Right ventricle myocardium inferior (tissue), 1 donor: Measurements from ENCODE around the gene FCER1A. TPM values are rescaled to one million over a fixed set of nuclear protein-coding genes. Genes with fewer than 3 reads are reported as not detected.

Source experiments
- ATAC-seq: fragments of 200-7000 bp; cut with Tn5 transposase; one replicate; pipeline ENCODE4 v1.9.1; 2020; ENCODE audit warnings: mild to moderate bottlenecking, moderate library complexity
- DNase-seq: peaks from one replicate; pipeline ENCODE4 v3.0.0; 2021; ENCODE audit errors: missing footprints
- intact Hi-C: fragments of 100-400 bp; cut with DNase I; formaldehyde crosslinking; loops from one replicate; pipeline ENCODE4 v1.11.0; 2022
- long read RNA-seq: library from polyadenylated mRNA; unstranded; transcript quantifications from one replicate; pipeline ENCODE4 v2.0.0, GENCODE V29; 2021
- total RNA-seq: library from RNA; stranded (reverse); fragmentation: NEBNext Ultra II Directional; extraction: Animal tissue kit (Norgen Biotek cat#: 25700); gene quantifications from one replicate; pipeline ENCODE4 v1.2.1, GENCODE V29; 2021
- donor health status: DM: no; HTN: yes; CAD: no; lungs with severe emphysema.

The FCER1A gene
- 1.0 TPM for total RNA-seq
- long read RNA-seq, result 0 reads

DNA sequence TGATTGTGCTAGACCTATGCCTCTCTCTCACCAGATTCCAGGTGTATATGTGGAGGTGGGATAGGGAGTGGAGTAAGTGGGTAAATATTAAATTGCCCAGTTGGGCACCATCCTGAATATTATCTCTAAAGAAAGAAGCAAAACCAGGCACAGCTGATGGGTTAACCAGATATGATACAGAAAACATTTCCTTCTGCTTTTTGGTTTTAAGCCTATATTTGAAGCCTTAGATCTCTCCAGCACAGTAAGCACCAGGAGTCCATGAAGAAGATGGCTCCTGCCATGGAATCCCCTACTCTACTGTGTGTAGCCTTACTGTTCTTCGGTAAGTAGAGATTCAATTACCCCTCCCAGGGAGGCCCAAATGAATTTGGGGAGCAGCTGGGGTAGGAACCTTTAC lies at the start of gene FCER1A:
TSS of gene FCER1A (plus strand) at position 242 of the 400 bp plus-strand sequence. CDS start at position 271, 29 bp downstream.
- intact Hi-C loops, result no loop called here
- no peak for DNase-seq

DNA sequence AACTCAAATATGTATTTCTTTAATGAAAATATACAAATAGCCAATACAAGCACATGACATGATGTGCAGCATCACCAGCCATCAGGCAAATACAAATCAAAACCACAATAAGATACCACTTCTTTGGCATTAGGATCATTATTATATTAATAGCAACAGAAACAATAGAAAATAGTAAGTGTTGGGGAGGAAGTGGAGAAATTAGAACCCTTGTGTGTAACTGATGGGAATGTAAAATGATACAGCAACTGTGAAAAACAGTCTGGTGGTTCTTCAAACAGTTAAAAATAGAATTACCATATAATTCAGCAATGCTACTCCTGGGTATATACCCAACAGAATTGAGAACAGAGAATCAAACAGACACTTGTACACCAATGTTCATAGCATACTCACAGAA lies 40.8 kb upstream of the FCER1A start:
- DNase-seq (no peak), ATAC-seq (no peak)
- intact Hi-C loops, result no loop called here

More for the DNA sequence above, at the start of gene FCER1A:
- no peak for ATAC-seq

DNA sequence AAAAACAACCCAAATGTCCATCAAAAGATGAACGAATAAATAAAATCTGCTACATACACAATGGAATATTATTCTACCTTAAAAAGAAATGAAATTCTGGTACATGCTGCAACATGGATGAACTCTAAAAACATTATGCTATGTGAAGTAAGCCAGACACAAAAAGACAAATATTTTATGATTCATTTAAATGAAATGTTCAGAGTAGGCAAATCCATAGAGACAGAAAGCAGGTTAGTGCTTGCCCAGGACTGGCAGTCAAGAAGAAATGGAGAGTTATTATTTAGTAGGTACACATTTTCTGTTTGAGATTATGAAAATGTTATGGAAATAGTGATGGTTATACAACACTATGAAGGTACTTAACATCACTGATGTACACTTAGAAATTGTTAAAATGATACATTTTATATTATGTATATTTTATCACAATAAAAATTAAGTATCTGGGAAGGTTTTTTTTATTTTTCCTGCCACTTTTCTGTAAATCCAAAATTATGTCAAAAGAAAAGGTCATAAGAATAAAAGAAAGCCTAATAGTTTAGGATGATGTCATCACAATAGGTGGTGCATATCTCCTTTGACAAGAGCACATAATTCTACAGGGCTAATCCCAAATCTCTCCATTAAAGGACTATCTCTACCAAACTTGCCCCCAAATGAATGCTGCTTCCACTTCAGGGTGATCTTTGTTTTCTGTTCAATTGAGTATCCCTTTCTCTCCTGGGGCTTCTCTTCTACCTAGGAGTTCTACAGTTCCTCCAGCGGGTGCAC lies 40.2 kb upstream of the FCER1A start:
- ATAC-seq, result no peak
- intact Hi-C loops, result no loop called here
- DNase-seq, result no peak

DNA sequence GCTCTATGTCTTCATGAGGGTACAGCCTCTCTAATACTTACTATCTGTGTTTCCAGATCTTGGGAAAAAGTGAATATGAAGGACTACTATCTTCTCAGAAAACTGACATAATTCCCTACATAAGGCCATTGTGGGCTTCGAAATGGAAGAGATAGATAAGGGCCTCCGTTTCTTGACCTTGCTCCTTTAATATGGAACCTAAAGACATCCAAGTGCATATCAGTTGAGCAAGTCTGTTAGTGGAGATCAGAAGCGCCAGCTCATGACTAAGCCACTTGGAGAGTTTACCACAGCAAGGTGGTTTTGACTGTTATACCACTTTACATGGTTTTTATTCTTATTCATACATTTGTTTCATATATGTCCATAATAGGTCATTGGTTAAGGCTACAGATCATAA lies 35.3 kb upstream of the FCER1A start:
- no peak for ATAC-seq
- intact Hi-C loops, result no loop called here
- no peak for DNase-seq

DNA sequence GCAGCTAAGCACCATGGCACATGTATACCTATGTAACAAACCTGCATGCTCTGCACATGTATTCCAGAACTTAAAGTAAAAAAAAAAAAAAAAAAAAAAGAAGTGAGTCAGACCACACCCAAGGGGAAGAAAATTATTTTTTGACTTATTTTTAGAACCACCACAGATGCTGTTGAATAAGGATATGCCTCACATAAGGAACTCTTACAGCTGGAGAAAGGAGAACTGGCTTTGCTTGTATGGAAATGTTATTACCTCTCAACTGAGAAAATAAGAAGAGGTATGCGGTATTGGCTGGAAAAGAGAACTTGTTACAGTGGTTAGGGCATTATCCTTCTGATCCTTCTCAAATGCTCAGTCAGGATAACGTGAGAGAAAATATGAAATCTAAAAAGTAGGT lies 27.5 kb upstream of the FCER1A start:
- no peak for DNase-seq
- intact Hi-C loops, result no loop called here
- ATAC-seq, result no peak

DNA sequence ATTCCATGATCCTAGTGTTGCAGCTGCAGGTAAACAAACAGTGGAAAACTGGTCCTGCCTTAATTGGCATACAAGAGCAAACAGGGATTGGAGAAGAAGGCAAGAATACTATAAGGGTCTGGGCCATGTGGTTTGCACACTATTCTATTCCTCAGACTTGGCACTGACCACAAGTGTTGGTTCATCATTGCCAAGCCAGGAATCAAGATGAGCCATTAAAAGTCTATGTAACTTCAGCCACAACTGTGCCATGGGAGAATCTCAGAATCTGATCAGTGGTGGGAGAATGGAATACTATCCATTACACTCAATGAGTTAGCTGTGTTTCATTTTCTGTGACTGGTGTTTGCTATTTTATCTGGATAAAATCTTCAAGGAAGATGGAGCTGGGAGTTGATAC lies 26.2 kb upstream of the FCER1A start:
- no peak for DNase-seq
- intact Hi-C loops, result no loop called here
- no peak for ATAC-seq

DNA sequence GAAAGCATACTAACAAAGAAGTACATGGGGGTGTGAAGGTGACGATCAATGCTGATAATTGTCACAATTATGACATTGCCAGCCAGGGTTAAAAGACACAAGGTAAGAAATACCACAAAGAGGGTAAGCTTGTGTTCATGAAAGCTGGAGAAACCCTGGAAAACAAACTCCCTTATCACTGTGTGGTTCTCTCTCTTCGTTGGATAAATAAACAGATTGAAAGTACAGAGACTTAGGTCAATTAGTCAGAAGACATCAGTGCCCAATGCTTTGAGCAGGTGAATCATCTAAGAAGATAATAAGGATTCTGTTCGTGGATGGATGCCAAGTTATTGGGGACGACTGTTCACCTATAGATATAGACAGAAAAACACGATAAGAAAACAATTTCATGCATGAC lies 22.4 kb upstream of the FCER1A start:
- intact Hi-C loops, result no loop called here
- ATAC-seq, result no peak
- DNase-seq, result no peak

DNA sequence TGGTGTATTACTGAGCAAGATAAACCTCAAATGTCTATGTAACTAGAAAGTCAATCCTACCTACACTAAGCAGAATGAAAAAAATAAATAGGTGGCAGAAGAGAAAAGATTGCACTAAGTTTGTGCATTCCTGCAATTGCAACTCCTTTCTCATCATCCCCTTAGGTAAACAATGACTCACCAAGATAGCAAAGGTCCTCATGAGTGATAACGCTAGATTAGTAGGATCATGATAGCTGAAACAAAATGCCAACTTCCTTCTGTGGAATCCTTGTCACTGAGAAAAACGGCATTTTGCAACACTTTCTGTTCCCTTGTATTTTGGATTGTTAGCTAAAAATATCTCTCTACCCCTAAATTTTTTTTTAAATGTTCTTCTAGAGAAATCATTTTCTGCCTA lies 20.0 kb upstream of the FCER1A start:
- DNase-seq, result no peak
- no peak for ATAC-seq
- intact Hi-C loops, result no loop called here

DNA sequence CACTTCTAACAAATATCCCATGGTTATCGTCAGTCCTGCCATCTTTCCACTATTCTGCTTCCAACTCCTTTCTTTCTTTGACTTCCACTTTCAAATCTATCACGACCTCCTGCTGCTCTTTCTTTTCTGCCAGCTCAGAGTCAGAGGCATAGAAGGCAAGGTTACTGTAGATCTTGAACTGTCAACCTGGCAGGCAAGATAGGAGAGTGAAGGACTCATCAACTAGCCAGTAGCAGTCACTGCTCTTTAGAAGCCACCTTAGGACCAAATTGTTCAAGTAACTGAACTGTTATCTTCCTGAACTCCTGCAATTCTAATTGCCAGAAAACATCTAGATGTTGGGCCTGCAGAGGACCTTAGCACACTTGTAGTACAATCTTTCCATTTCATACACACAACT lies 13.1 kb upstream of the FCER1A start:
- intact Hi-C loops, result no loop called here
- no peak for DNase-seq
- no peak for ATAC-seq

DNA sequence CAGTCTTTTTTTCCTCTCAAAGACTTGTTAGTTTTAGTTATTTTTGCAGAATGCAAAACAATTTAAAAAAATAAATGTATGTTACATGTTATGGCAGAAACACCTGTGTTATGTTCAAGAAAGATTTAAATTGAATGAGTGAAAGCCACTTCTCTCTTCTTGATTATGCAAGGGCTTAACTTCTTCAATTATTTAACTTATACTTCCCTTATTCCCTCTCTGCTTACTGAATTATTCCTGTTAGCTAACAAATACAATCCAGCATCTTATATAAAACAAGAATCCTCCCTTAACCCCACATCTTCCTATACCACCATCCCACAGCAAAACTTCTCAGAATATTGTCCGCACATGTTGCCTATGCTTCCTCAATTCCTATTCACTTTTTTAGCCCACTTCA lies 10.7 kb upstream of the FCER1A start:
- intact Hi-C loops, result no loop called here
- ATAC-seq (no peak), DNase-seq (no peak)

DNA sequence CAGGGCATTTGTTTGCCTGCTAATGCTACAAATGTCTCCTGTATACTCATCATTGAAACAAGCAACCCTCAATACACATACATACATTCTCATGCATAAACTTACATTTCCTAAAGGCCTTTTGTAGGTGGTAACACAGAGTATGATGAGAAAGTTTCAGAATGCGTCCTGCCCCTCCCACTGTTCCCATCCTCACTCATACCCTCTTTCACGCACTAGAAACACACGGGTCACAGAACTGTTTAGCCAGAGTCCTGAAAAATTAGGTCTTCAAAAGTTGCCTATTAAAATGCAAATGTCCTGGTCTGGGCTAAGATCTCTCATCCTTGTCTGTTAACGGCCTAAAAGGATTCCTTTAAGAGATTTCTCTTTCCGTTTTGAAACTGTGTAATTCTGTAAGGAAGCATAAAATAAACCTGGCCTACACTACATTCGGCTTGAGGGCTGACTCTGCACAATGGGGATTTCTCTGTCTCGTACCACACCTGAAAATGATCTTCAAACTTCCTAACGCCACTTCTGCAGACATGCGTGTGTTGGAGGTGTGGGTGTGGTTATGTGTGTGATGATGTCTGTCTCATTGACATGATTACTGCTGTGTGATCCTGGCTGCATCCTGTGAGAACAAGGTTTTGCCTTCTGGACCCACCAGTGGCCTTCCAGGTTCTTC lies 5.3 kb upstream of the FCER1A start:
- intact Hi-C loops, result no loop called here
- ATAC-seq (no peak), DNase-seq (no peak)

DNA sequence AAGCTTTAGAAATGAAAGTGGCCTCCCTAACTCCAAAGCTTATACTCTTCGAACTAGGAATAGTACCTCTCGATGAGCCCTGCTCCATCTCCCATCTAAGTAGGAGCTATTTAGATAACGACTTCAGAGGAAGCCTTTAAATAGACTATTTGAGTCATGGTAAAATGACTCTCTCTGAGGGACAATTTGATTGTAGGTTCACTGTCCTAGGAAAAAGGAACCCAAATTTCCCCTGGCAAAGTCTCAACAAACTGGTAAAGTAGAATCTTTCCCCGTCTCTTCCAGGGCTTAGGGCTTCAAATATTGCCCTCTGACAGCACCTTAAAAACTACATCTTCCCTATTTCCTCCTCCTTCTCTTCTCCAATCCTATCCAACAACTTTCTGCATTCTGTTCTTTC lies 2.0 kb upstream of the FCER1A start:
- DNase-seq (no peak), ATAC-seq (no peak)
- intact Hi-C loops, result no loop called here

DNA sequence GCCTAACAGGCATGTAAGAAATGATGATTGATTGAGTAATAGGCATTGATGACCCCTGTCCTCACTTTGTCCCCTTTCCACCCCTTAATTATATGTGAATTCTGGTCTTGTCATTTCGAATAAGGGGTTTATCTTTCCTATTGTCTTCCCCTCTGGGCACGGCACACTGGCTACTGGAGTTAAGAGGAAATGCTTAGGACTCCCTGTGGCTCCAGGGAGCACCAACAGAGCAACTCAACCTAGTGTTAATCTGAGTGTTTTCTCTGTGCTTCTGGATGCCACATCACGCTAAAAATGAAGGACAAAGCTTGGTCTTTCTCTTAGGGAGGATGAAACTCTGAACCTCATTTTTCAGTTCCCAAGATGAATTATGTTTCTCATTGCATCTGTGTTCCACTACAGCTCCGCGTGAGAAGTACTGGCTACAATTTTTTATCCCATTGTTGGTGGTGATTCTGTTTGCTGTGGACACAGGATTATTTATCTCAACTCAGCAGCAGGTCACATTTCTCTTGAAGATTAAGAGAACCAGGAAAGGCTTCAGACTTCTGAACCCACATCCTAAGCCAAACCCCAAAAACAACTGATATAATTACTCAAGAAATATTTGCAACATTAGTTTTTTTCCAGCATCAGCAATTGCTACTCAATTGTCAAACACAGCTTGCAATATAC lies 5.3 kb downstream of the FCER1A start:
- intact Hi-C loops, result no loop called here

DNA sequence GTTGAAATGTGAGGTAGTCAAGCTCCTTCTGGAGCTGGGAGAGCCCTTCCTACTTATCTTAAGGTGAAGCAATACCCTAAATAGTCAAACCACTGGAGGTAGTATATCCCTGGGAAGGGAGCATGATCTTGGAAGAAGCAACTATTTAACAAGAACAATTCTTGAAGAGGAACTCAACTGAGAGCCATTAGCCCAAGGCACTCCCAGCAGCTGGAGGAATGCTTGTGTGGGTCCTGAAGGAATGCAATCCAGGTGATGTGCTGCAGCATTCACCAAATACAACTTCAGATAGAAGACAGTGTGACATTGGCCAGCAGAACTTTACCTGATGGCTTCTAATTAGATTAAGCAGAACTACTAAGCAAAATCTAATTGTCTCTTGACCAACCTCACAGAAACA lies 9.5 kb downstream of the FCER1A start:
- intact Hi-C loops, result no loop called here
- ATAC-seq, result no peak
- DNase-seq, result no peak

More for the DNA sequence above, 5.3 kb downstream of the FCER1A start:
- DNase-seq, result no peak
- ATAC-seq, result no peak

DNA sequence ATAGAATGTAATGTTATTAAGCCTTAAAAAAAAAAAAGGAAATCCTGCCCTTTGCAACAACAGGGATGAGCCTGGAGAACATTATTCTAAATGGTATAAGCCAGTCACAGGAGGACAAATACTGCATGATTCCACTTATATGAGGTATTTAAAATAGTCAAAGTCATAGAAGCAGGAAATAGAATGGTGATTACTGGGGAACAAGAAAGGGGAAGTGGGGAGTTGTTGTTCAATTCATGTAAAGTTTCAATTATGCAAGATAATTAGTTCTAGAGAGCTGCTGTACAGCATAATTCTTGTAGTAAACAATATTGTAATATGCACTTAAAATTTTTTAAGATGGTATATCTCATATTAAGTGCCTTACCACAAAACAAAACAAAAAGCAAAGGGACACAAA lies 13.2 kb downstream of the FCER1A start:
- ATAC-seq, result no peak
- intact Hi-C loops, result no loop called here
- no peak for DNase-seq

DNA sequence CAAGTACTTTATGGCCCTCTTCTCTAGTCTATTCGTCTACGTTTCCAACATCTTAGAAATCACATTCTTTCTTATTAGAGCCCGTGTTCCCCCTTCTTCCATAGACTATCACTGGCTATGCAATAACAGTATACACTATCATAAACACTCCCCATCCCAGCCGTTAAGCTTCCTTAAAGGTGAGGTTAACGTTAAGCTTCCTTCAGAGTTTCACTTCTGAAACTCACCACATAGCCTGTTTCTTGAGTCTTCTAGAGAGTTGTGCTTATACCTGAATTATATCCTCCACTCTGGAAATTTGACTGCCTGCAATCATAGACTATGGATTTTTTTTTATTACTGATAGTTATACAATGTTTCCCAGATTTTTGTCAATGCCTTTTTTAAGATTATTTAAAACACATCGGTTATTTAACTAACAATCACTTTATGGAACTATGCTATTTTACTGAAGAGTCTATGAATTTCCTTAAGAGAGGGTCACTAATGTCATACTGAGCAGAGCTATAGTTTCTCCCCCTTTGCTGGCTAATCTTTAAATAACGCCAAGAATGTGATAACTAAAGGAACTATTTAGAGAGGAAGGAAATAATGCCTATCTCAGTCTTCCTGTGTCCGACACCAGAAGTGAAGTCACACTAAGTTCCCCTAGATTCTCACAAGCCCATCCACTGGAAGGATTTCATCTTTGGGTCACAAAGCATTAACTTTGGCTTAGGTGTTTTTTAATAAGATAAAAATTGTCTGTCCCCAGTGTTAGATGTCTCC lies 16.8 kb downstream of the FCER1A start:
- ATAC-seq (no peak), DNase-seq (no peak)
- intact Hi-C loops, result no loop called here

DNA sequence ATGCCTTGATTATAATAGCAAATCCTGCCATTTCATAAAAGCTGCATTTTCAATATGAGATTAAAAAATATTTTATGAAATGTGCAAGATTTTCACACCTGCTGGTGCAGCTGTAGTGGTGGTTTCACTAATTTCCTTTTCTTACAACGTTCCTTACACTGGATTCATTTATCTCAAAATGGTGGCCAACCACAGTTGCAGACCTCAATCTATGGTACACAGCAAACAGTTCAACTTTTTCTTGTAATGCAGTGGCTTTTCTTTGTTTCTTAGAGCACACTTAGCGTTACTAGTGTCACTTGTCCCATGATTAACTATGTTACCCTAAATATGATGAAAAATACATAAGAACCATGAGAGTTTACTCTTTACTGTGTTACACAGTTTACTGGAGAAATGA lies 32.7 kb downstream of the FCER1A start:
- intact Hi-C loops, result no loop called here
- DNase-seq (no peak), ATAC-seq (no peak)

DNA sequence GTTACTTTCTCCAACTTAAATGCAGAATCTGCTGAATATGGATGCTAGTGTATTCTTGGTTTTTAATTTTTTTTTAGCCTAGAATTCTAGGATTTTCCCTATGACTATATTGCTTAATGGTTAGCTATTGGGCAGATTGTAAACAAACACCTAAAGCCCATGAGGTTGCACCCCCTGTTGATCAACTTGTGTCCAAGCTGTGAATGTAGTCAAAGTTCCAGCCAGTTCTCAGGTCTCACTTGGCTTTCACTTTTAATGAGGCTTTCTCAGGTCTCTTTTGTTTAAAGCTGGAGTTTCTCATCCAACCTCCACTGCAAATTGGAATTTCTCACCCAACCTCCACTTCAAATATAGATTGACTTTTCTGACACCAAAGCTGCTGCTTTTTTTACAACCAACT lies 35.9 kb downstream of the FCER1A start:
- DNase-seq, result no peak
- intact Hi-C loops, result no loop called here
- ATAC-seq, result no peak

DNA sequence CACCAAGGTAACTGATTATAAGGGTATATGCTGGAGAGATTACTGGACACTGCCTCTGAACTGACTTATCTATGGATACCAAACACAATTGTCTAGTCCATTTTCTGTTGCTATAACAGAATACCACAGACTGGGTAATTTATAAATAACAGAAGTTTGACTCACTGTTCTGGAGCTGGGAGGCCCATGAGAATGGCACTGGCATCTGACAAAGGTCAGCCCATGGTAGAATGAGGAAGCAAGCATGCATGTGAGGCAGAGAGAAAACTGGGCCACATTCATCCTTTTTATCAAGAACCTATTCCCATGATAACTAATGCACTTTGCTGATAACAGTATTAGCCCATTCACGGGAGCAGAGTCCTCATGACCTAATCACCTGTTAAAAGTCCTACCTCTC lies 37.4 kb downstream of the FCER1A start:
- intact Hi-C loops, result no loop called here
- ATAC-seq, result no peak
- no peak for DNase-seq
